Osteoblast (primary cell): ENCODE results near the gene MAP4K3. TPM values are rescaled to one million over a fixed set of nuclear protein-coding genes. Genes with fewer than 3 reads are reported as not detected.

Experiments
- DNase-seq: peaks from one replicate; pipeline ENCODE4 v3.0.0; 2011; ENCODE audit warnings: low spot score, mixed read lengths; ENCODE audit not compliant: insufficient read length; ENCODE audit errors: missing footprints
- H2AFZ ChIP-seq: 2 replicates; pipeline ENCODE4 v1.6.0; 2011; ENCODE audit warnings: mild to moderate bottlenecking, low read length
- H3K27ac ChIP-seq: 2 replicates; pipeline ENCODE4 v1.5.1; 2011; ENCODE audit warnings: mild to moderate bottlenecking, low read depth, low read length, moderate library complexity
- H3K27me3 ChIP-seq: 2 replicates; pipeline ENCODE4 v1.6.0; 2012; ENCODE audit warnings: mild to moderate bottlenecking, control low read depth, inconsistent platforms, low read length, moderate library complexity; ENCODE audit not compliant: insufficient read depth
- H3K36me3 ChIP-seq: 2 replicates; pipeline ENCODE4 v1.5.1; 2011; ENCODE audit warnings: mild to moderate bottlenecking, low read length, control low read depth, moderate library complexity; ENCODE audit not compliant: insufficient read depth
- H3K4me1 ChIP-seq: 2 replicates; pipeline ENCODE4 v1.5.1; 2011; ENCODE audit warnings: mild to moderate bottlenecking, low read length, control low read depth, moderate library complexity; ENCODE audit not compliant: insufficient read depth
- H3K4me2 ChIP-seq: 2 replicates; pipeline ENCODE4 v1.6.0; 2011; ENCODE audit warnings: mild to moderate bottlenecking, low read length; ENCODE audit not compliant: insufficient read depth
- H3K4me3 ChIP-seq: fragments of 200-600 bp; sonication (generic); 3 replicates; pipeline ENCODE4 v1.5.1; 2012; ENCODE audit warnings: mild to moderate bottlenecking, low read length, inconsistent platforms; ENCODE audit not compliant: insufficient read depth
- H3K79me2 ChIP-seq: 2 replicates; pipeline ENCODE4 v1.6.0; 2012; ENCODE audit warnings: mild to moderate bottlenecking, low read length, control low read depth, inconsistent platforms; ENCODE audit not compliant: insufficient read depth
- H3K9me3 ChIP-seq: 2 replicates; pipeline ENCODE4 v1.5.1; 2011; ENCODE audit warnings: low read depth, low read length, control low read depth
- H4K20me1 ChIP-seq: 2 replicates; pipeline ENCODE4 v1.6.0; 2012; ENCODE audit warnings: mild to moderate bottlenecking, low read length, control low read depth; ENCODE audit not compliant: insufficient read depth
- CTCF ChIP-seq: IDR thresholded peaks from 2 replicates; pipeline ENCODE4 v1.5.1; 2011; ENCODE audit warnings: mild to moderate bottlenecking, low read depth, low read length, moderate library complexity; ENCODE audit errors: extremely low read depth
- total RNA-seq: library from RNA; depleted of rRNA; stranded (reverse); fragments of >200 nt; gene quantifications from 2 replicates; pipeline ENCODE4 v1.2.3, GENCODE V29; 2012

MAP4K3 gene
- total RNA-seq, 1 donor = 51.8 TPM

GRCh38 chr2:39335930-39336329, 101.2 kb downstream of the MAP4K3 start:
- no peaks in the 10 kb centered on the region for H3K4me1 ChIP-seq
- no peak for DNase-seq
- peaks cover 12% of the 10 kb centered on the region for H3K36me3 ChIP-seq
- TF ChIP-seq CTCF = no peak
- peaks cover 8% of the 10 kb centered on the region for H4K20me1 ChIP-seq
- peaks cover 25% of the 10 kb centered on the region for H3K79me2 ChIP-seq
- no peak overlapping the region for H3K4me3 ChIP-seq
- H3K27ac ChIP-seq = no peak overlapping the region
- H3K4me2 ChIP-seq = no peak overlapping the region
- no peaks in the 10 kb centered on the region for H3K9me3 ChIP-seq
- H3K27me3 ChIP-seq = no peaks in the 10 kb centered on the region
- no peak overlapping the region for H2AFZ ChIP-seq

GRCh38 chr2:39334978-39335377, 102.1 kb downstream of the MAP4K3 start:
- TF ChIP-seq CTCF = no peak
- no peaks in the 10 kb centered on the region for H3K4me1 ChIP-seq

GRCh38 chr2:39334529-39334928, 102.6 kb downstream of the MAP4K3 start:
- Histone ChIP-seq H3K36me3 (peaks cover 18% of the 10 kb centered on the region), H3K4me3 (no peak overlapping the region), H3K79me2 (peaks cover 19% of the 10 kb centered on the region), H3K4me1 (no peaks in the 10 kb centered on the region), H4K20me1 (peaks cover 8% of the 10 kb centered on the region), H2AFZ (no peak overlapping the region), H3K9me3 (no peaks in the 10 kb centered on the region), H3K27ac (no peak overlapping the region), H3K27me3 (no peaks in the 10 kb centered on the region), H3K4me2 (no peak overlapping the region)
- no peak for DNase-seq
- no peak for TF ChIP-seq CTCF

More at GRCh38 chr2:39334978-39335377, 102.1 kb downstream of the MAP4K3 start:
- Histone ChIP-seq H4K20me1 (peaks cover 8% of the 10 kb centered on the region), H2AFZ (no peak overlapping the region), H3K27ac (no peak overlapping the region), H3K27me3 (no peaks in the 10 kb centered on the region), H3K36me3 (peaks cover 17% of the 10 kb centered on the region), H3K79me2 (peaks cover 19% of the 10 kb centered on the region), H3K9me3 (no peaks in the 10 kb centered on the region), H3K4me2 (no peak overlapping the region), H3K4me3 (no peak overlapping the region)
- DNase-seq = no peak

DNA sequence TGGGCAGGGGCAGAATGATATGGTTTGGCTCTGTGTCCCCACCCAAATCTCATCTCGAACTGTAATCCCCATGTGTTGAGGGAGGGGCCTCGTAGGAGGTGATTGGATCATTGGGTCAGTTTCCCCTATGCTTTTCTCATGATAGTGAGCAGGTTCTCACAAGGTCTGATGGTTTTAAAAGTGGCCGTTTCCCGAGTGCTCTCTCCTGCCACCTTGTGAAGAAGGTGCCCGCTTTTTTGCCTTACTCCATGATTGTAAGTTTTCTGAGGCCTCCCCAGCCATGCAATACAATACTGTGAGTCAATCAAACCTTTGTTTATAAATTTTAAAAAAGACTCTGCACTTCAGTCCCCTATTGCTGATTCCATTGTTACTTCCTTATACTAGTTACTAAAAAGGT, 110.4 kb downstream of the MAP4K3 start:
- H4K20me1 ChIP-seq = no peaks in the 10 kb centered on the region

More for the DNA sequence above, 110.4 kb downstream of the MAP4K3 start:
- no peak overlapping the region for H2AFZ ChIP-seq
- peaks cover 40% of the 10 kb centered on the region for H3K36me3 ChIP-seq
- DNase-seq = no peak
- no peak overlapping the region for H3K4me2 ChIP-seq
- no peaks in the 10 kb centered on the region for H3K9me3 ChIP-seq
- no peak overlapping the region for H3K4me3 ChIP-seq
- H3K79me2 ChIP-seq = peaks cover 11% of the 10 kb centered on the region
- TF ChIP-seq CTCF = no peak
- no peak overlapping the region for H3K27ac ChIP-seq
- H3K4me1 ChIP-seq = peaks cover 2% of the 10 kb centered on the region
- H3K27me3 ChIP-seq = no peaks in the 10 kb centered on the region
